ENCODE data around the gene ENPP1.

GRCh38 chr6:131789219-131789618 is 18.6 kb upstream of the ENPP1 start:
- no peak for TF ChIP-seq SIN3A (IDR thresholded peaks at IDR 0.05; ENCODE audit: borderline replicate concordance, low read depth, low read length)
- TF ChIP-seq GATA2 (CRISPR knock-in tag; IDR thresholded peaks at IDR 0.05) = no peak

All from SK-N-SH (cell line).